GM19438 (cell line): Measurements from ENCODE around the gene CD24.
"Not testable (repeated sequence)": the region's sequence is repeated elsewhere in the genome, so short reads cannot be mapped to it uniquely, and the experiment has no call there.

Source experiments
- ATAC-seq: cut with Tn5 transposase; IDR thresholded peaks from one replicate; pipeline ENCODE4 v1.9.1; 2021; ENCODE audit warnings: low read depth; ENCODE audit not compliant: unreplicated experiment

CD24 gene

DNA sequence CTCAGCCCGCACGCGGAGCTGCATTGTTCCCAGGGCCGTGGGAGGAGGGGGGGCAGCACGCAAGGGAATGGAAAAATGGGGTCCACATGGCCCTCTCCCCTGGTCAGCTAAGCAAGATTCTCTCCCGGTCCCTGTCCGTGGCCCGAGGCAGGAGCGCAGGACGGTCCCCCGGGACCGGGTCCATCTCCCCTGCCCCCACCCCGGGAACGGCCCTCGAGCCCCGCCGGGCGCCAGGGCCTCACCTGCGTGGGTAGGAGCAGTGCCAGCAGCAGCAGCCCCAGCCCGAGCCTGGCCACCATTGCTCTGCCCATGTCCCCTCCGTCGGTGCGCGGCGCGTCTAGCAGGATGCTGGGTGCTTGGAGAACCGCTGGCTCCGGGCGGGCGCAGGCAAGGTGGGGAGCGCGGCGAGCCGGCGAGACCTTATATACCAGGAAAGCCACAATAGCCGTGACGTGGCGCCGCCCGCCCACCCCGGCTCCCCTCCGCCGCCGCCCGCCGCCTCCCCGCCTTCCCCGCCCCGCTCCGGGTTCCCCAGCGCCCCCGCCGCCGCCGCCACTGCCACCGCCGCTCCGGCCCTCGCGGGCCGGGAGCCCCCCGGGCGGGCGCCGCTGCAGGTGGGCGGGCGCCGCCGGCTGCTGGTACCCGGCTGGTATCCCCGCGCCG is at the start of gene CD24:
Gene CD24 (minus strand): TSS at position 394 of the 663 bp plus-strand sequence. CDS start 83 bp downstream, at position 311.
- peak; percentile 43 for ATAC-seq

DNA sequence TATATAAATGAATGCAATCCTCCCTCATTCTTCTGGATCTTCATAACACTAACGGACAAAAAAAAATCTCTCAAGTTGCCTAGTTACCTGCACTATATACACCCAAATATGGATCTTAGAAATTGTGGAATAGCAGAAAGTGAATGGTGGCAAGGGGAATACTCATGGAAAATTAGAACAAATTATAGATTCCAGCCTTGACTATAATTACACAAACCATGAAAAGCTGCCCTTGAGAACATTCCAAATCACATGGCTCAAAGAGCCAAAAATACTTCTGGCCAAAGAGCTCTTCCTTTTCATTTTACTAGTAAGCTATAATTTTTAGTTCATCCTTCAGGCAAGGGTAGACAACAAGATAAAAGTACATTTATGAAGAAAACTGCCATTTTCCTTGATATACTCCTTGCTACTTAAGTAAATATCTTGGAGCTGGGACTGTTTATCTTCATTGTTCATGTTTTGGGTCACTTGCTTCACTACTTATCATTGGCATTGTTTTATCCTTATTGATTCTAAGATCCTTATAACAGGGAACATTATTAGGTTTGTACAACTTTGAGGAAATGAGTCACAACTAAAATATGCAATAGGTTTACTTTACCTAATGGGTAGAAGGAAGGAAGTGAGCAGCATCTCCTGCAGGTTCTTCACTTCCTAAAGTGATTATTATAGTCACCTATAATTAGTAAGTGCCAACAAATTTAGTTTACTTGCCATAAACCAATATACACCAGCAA is 47.1 kb upstream of the CD24 start:
- no peak for ATAC-seq

DNA sequence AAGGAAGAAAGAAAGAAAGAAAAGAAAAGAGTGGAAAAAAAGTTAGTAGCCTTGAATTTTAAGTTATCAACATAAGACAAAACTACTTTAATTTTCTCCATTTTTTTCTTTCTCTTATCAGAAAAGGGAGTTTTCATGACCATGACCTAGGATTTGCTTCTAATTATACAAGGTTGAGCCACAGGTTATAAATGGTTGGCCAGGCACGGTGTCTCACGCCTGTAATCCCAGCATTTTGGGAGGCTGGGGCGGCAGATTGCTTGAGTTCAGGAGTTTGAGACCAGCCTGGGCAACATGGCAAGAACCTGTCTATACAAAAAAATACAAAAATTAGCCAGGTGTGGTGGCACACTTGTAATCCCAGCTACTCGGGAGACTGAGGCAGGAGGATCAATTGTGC is 45.7 kb upstream of the CD24 start:
- no peak for ATAC-seq

- not testable (repeated sequence) for ATAC-seq
These were observed 45.1 kb upstream of the CD24 start for GRCh38 chr6:107019628-107020027.

- no peak for ATAC-seq
These were observed 44.5 kb upstream of the CD24 start for GRCh38 chr6:107019047-107019446.

- ATAC-seq = no peak
These were observed 35.0 kb upstream of the CD24 start for GRCh38 chr6:107009499-107009898.

DNA sequence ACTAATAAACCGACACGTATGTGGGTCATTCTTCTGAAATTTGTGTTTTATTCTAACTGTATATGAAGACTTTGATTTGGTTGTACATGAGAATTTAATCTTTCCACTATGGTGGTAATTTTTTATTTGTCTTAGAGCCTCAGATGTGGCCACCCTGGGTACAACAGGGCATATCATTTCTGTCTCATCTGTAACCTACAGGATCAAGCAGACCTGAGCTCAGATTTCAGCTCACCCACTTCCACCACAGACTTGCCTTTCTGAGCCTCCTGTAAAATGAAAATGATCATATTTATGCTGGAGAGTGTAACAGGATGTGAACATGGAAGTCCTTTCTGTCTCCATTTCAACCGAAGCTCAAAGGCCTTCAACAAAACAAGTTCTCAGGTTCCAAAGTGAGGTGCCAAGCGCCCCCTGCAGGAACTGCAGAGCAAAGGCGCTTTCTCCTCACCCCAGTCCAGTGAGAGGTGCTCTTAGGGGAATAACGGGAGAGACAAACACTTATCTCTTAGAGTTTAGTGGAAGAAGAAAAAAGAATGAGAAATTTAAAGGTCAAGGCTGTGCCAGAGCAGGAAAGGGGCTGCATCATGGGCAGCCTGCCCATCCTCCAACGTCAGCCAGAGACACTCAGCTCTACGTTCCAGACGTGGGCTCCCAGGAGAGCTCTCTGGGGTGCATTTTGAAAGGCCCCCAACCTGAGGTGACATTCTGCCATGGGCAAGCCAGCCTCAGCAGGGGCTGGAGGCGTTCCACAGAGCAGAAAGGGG is 23.0 kb upstream of the CD24 start:
- ATAC-seq = no peak

- no peak for ATAC-seq
These were observed 21.1 kb upstream of the CD24 start for GRCh38 chr6:106995640-106996039.

- not testable (repeated sequence) for ATAC-seq
These were observed 15.2 kb upstream of the CD24 start for GRCh38 chr6:106989737-106990136.

- no peak for ATAC-seq
These were observed 14.1 kb upstream of the CD24 start for GRCh38 chr6:106988664-106989063.

DNA sequence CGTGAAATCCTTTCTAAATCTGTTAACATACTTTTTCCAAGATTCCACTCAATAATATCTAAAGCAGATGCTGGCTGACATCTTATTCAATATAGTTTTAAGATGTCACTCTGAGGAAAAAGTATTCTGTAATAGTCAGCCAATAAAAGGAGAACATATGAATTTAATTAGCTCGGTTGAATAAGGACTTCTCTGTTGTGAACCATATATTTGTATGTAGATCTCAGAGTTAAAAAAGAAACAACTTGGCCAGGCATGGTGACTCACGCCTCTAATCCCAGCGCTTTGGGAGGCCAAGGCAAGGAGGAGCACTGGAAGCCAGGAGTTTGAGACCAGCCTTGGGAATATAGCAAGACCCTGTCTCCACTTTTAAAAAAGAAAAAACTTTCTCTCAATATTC is 7.4 kb upstream of the CD24 start:
- ATAC-seq = no peak

- no peak for ATAC-seq
These were observed 6.4 kb upstream of the CD24 start for GRCh38 chr6:106980926-106981325.

GRCh38 chr6:106979435-106979884 is 4.9 kb upstream of the CD24 start:
- ATAC-seq = no peak

DNA sequence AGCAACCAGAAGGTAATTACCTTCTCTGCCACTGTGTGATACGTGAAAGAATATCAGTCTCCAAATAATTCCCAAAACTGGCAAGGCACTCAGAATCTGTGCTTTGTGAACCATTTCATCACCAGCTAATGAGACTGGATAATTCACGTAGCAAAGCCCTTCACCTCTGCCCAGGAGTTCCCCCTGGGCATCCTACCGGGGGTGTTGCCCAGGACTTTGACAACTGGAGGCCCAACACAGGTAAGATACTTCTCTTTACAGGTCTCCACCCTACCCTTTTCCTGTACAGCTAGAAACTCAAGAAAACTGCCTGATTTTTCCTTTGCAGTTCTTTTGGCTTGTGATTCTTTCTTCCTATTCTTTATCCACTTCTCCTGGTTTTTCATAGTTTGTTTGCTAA is 2.7 kb upstream of the CD24 start:
- no peak for ATAC-seq

GRCh38 chr6:106976270-106976669 is 1.7 kb upstream of the CD24 start:
- ATAC-seq = no peak

DNA sequence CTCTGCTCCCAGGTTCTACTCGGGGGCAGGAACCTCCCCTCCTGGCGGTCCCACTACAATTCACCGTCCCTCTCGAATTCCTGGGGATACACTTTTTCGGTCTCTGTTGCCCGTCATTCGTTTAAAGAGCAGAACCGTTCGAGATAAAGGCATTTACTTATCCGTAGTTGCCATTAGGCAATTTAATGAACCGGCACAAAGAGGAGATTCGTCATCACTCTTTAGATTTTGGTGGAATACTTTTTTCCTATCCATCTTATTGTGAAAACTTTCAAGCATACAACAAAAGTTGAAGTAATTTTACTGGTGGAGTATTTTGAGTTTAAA is 1.2 kb upstream of the CD24 start:
- no peak for ATAC-seq

GRCh38 chr6:106974999-106975737 is 639 bp upstream of the CD24 start:
- peak; percentile 60 for ATAC-seq

- ATAC-seq = peak; percentile 8
These were observed 643 bp downstream of the CD24 start for GRCh38 chr6:106973836-106974335.

DNA sequence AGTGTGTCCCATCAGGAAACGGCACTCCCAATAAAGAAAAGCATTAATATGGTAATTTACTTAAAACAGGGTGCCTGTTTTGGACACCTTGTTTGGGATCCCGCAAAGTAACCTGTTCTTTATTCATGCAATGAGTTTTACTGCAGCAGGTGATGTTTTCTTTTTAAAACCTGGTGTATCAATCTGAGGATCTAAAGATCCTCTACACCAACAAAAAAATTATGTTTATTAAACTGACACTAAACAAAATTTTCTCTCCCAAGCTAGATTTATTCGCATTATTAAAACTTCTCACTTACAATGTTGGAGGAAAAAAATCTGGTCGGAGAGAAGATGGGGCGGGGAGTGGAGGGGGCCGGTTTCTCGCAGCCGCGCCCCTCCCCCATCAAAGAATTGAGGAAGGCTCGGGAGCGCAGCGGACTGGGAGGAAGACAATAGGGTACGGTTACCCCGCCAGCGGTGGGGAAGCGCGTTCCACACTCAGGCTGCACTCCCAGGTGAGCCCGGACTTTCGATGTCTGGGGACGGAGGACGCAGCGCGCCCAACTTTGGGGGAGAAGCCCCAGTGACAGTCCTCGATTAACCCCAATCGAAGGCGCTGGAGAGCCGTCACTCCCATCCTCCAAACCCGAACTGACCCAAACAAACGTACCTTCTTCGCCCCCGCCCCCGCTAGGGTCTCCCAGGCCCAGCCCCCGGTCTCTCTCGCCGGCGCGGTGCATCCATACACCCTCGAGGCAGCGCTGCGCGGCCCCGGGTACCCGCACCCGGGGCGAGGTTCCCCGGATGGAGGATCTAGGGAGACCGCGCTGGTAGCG is 1.3 kb downstream of the CD24 start:
- no peak for ATAC-seq

GRCh38 chr6:106972500-106972899 is 2.0 kb downstream of the CD24 start:
- ATAC-seq = no peak
